Gastrocnemius medialis (tissue), 4 donors: Measurements from ENCODE around the gene TCP10L.

Experiments
- POLR2A ChIP-seq, 2 donors: fragments of 450-650 bp; IDR thresholded peaks; one replicate each; pipeline ENCODE4 v1.6.1; 2017; ENCODE audit warnings: antibody characterized with exemption in 2 of 2, mild to moderate bottlenecking in 2 of 2, moderate library complexity in 2 of 2
- TF ChIP-seq, protein P1 (sequence below), 5 experiments: fragments of 450-650 bp in 3 of 5; fragments of 200-600 bp in 2 of 5; sonication (generic) in 2 of 5; IDR thresholded peaks in 4 of 5; conservative IDR thresholded peaks in 1 of 5; 1 replicate in 4 of 5; 2 replicates in 1 of 5; pipeline ENCODE4 v1.5.1; 2016 to 2019; ENCODE audit warnings: antibody characterized with exemption in 5 of 5, mild to moderate bottlenecking in 3 of 5, moderate library complexity in 3 of 5

GRCh38 chr21:32558106-32558505 lies 27.2 kb downstream of the TCP10L start:
- TF ChIP-seq, protein P1, sequence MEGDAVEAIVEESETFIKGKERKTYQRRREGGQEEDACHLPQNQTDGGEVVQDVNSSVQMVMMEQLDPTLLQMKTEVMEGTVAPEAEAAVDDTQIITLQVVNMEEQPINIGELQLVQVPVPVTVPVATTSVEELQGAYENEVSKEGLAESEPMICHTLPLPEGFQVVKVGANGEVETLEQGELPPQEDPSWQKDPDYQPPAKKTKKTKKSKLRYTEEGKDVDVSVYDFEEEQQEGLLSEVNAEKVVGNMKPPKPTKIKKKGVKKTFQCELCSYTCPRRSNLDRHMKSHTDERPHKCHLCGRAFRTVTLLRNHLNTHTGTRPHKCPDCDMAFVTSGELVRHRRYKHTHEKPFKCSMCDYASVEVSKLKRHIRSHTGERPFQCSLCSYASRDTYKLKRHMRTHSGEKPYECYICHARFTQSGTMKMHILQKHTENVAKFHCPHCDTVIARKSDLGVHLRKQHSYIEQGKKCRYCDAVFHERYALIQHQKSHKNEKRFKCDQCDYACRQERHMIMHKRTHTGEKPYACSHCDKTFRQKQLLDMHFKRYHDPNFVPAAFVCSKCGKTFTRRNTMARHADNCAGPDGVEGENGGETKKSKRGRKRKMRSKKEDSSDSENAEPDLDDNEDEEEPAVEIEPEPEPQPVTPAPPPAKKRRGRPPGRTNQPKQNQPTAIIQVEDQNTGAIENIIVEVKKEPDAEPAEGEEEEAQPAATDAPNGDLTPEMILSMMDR (IDR thresholded peaks at IDR 0.05 in 4 of 5, conservative IDR thresholded peaks at IDR 0.05 in 1 of 5) = no peak
- no peak for TF ChIP-seq POLR2A (IDR thresholded peaks at IDR 0.05)
